Activated naive CD8-positive, alpha-beta T cell treated with anti-CD3 and anti-CD28 coated beads, Interleukin-2, amount 50 U/mL, for 24 hours (primary cell): ENCODE data around the gene TMTC2.

Experiments
- ATAC-seq: fragments of 150-1000 bp; cut with Tn5 transposase; one replicate; pipeline ENCODE4 v1.10.0; 2021
- DNase-seq: peaks from one replicate; pipeline ENCODE4 v3.0.0; 2021
- H3K27ac Mint-ChIP-seq: one replicate; pipeline ENCODE4 v1.8.0; 2021; ENCODE audit warnings: mild to moderate bottlenecking, mixed read lengths
- H3K27me3 Mint-ChIP-seq: one replicate; pipeline ENCODE4 v1.8.0; 2021; ENCODE audit warnings: mixed read lengths
- H3K36me3 Mint-ChIP-seq: one replicate; pipeline ENCODE4 v1.8.0; 2021; ENCODE audit warnings: low read depth, mixed read lengths
- H3K4me1 Mint-ChIP-seq: one replicate; pipeline ENCODE4 v1.8.0; 2021; ENCODE audit warnings: mixed read lengths
- H3K4me3 Mint-ChIP-seq: one replicate; pipeline ENCODE4 v1.8.0; 2021; ENCODE audit warnings: mild to moderate bottlenecking, moderate library complexity, mixed read lengths
- H3K9me3 Mint-ChIP-seq: one replicate; pipeline ENCODE4 v1.8.0; 2021; ENCODE audit warnings: mixed read lengths

Gene TMTC2

DNA sequence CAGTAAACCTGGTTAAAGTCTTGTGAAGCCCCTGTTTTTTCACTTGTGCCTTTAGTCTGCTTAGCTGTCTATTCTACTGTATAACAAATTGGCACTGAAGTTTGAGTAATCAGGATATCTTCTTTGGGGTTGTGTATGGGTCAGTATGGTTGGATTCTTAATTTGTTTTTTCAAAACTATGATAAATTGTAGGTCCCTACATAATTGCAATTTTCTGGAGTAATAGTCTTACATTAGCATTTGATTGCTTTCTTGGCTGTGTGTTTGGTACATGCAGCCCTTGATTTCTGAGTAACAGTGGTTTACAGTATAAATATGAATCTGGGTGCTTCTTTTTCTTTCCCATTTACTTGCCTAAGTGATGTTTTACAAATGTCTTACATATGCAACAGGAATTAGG lies 186.6 kb downstream of the TMTC2 start:
- no peaks in the 10 kb centered on the region for H3K9me3 Mint-ChIP-seq
- DNase-seq (no peak), ATAC-seq (no peak)
- no peaks in the 10 kb centered on the region for H3K27me3 Mint-ChIP-seq
- no peak overlapping the region for H3K4me3 Mint-ChIP-seq
- no peak overlapping the region for H3K27ac Mint-ChIP-seq
- H3K36me3 Mint-ChIP-seq = no peaks in the 10 kb centered on the region
- H3K4me1 Mint-ChIP-seq = peaks cover 4% of the 10 kb centered on the region

GRCh38 chr12:82873951-82874350 lies 187.2 kb downstream of the TMTC2 start:
- H3K27ac Mint-ChIP-seq = no peak overlapping the region
- H3K9me3 Mint-ChIP-seq = no peaks in the 10 kb centered on the region
- no peaks in the 10 kb centered on the region for H3K36me3 Mint-ChIP-seq
- peaks cover 4% of the 10 kb centered on the region for H3K4me1 Mint-ChIP-seq
- H3K4me3 Mint-ChIP-seq = no peak overlapping the region
- ATAC-seq (no peak), DNase-seq (no peak)
- no peaks in the 10 kb centered on the region for H3K27me3 Mint-ChIP-seq

- H3K27me3 Mint-ChIP-seq = no peaks in the 10 kb centered on the region
- H3K4me3 Mint-ChIP-seq = no peak overlapping the region
- H3K36me3 Mint-ChIP-seq = no peaks in the 10 kb centered on the region
- no peaks in the 10 kb centered on the region for H3K9me3 Mint-ChIP-seq
- DNase-seq = no peak
- ATAC-seq = no peak
- H3K4me1 Mint-ChIP-seq = peaks cover 4% of the 10 kb centered on the region
- no peak overlapping the region for H3K27ac Mint-ChIP-seq
These were observed 188.2 kb downstream of the TMTC2 start for GRCh38 chr12:82874945-82875344.

DNA sequence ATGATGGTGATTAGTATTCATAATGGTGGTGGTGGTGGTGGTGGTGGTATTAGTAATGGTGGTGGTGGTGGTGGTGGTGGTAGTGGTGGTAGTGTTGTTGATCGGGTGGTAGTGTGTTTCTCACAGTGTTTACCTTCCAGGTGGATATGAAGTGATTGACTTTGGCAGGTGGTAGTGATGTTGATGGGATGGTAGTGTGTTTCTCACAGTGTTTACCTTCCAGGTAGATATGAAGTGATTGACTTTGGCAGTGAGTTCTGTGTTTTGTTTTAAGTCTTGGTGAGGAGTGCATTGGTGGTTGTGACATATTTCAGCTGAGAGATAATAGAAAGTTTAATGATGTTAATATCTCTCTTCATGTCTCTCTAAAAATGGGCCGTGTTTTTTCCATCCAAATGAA lies 189.4 kb downstream of the TMTC2 start:
- DNase-seq = no peak
- Mint-ChIP-seq H3K27me3 (no peaks in the 10 kb centered on the region), H3K27ac (no peak overlapping the region), H3K36me3 (no peaks in the 10 kb centered on the region), H3K4me1 (peaks cover under 1% of the 10 kb centered on the region), H3K9me3 (no peaks in the 10 kb centered on the region), H3K4me3 (no peak overlapping the region)
- no peak for ATAC-seq

DNA sequence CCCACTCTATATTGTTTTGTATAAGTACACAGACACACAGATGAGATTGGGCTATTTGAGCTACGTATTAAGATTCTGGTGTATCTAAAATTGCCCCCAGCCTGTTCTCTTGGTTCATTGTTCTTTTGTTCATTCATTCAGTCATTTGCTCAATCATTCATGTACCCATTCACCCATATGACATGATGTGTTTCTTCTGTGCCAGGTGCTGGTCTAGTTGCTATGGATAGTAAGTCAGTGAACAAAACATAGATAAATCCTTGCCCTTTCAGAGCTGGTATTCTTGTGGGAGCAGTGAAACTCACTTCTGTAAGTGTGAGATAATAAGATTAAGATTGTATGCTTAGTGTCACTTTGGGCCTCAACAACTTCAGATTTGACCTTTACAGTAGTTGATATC lies 191.3 kb downstream of the TMTC2 start:
- no peak for DNase-seq
- Mint-ChIP-seq H3K27me3 (no peaks in the 10 kb centered on the region), H3K27ac (no peak overlapping the region), H3K4me1 (no peaks in the 10 kb centered on the region), H3K9me3 (no peaks in the 10 kb centered on the region), H3K36me3 (no peaks in the 10 kb centered on the region), H3K4me3 (no peak overlapping the region)
- no peak for ATAC-seq

DNA sequence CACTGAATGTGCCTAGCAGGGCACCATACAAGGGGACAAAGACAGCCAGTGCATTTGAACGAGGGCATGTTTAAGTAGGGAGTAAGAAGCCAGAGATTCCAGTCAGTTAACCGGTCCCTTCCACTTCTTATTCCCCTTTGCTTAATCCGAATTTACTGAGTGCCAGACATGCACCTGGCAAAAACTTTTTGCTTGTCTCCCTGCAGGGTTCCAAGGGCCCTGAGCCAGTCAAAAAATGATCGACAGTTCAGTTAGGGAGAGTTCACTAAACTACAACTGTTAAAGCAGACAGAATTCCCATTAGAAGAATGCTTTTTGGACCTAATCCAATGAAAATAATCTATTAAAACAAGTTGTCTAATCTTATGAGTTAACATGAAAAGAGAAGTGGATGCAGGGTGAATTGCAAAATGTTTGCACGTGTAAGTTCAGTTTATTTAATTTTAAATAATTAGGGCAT lies 193.8 kb downstream of the TMTC2 start:
- H3K9me3 Mint-ChIP-seq = no peaks in the 10 kb centered on the region
- DNase-seq (no peak), ATAC-seq (no peak)
- no peak overlapping the region for H3K27ac Mint-ChIP-seq
- H3K27me3 Mint-ChIP-seq = no peaks in the 10 kb centered on the region
- no peak overlapping the region for H3K4me3 Mint-ChIP-seq
- no peaks in the 10 kb centered on the region for H3K4me1 Mint-ChIP-seq
- no peaks in the 10 kb centered on the region for H3K36me3 Mint-ChIP-seq

DNA sequence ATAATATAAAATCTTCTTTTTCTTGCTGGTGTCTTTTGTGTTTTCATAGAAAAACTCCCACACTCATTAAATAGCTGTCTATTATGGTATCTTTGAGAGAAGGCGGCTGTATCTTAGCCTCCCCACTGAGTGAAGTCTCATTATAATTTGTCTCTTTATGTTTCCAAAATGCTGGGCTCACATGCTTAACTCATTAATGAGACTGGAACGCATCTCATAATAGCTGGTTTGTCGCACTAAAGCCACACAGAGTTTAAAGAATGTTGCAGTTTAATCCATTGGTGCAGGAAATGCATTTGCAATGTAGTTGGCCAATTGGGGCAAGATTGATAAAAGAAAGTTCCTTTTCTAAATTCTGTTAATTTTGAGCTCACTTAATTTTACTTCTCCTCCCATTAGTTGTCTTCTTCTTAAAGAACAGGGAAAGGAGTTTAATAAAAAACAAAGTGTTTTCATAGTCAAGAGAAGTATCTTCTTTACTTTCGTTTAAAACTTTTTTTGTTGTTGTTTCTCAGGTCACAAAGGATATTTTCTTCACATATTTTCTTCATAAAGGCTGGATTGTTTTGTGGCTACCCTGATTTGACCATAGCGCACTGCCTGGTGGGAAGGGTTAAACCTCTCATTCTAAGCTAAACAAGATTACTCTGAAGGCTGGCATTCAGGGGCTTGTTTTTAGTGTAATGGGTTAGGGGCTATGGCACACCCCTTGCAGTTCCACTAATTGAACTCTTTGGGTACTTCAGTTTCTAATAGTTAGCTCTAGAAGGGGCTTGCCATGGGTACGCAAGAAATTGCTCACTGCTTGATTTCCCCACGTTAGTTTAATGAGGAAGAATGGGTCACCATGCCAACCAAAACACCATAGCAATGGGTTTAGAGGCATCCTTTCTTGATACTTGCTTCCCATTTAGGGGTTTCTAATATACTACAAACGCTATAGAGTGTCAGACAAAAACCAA lies 197.0 kb downstream of the TMTC2 start:
- Mint-ChIP-seq H3K27ac (no peak overlapping the region), H3K4me3 (no peak overlapping the region), H3K9me3 (no peaks in the 10 kb centered on the region), H3K27me3 (no peaks in the 10 kb centered on the region), H3K4me1 (no peaks in the 10 kb centered on the region), H3K36me3 (no peaks in the 10 kb centered on the region)
- DNase-seq = no peak
- ATAC-seq = no peak

- Mint-ChIP-seq H3K4me1 (no peaks in the 10 kb centered on the region), H3K4me3 (no peak overlapping the region), H3K27me3 (no peaks in the 10 kb centered on the region), H3K36me3 (no peaks in the 10 kb centered on the region), H3K27ac (no peak overlapping the region), H3K9me3 (no peaks in the 10 kb centered on the region)
- no peak for DNase-seq
- no peak for ATAC-seq
These were observed 200.1 kb downstream of the TMTC2 start for GRCh38 chr12:82886671-82887340.

GRCh38 chr12:82893896-82894295 lies 207.2 kb downstream of the TMTC2 start:
- DNase-seq (no peak), ATAC-seq (no peak)
- Mint-ChIP-seq H3K27ac (no peak overlapping the region), H3K36me3 (no peaks in the 10 kb centered on the region), H3K27me3 (no peaks in the 10 kb centered on the region), H3K9me3 (no peaks in the 10 kb centered on the region), H3K4me1 (no peaks in the 10 kb centered on the region), H3K4me3 (no peak overlapping the region)

DNA sequence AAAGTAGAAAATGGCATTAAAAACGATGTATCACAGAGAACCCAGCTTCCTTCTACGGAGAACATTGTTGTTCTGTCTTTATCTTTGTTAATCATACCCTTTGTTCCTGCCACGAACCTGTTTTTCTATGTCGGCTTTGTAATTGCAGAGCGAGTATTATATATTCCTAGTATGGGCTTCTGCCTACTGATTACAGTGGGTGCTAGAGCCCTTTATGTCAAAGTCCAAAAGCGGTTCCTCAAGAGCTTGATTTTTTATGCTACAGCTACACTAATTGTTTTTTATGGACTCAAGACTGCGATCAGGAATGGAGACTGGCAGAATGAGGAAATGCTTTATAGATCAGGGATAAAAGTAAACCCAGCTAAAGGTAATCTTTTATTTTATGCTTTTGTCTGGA lies 209.6 kb downstream of the TMTC2 start:
- DNase-seq = no peak
- no peak for ATAC-seq
- Mint-ChIP-seq H3K9me3 (no peaks in the 10 kb centered on the region), H3K27ac (no peak overlapping the region), H3K27me3 (no peaks in the 10 kb centered on the region), H3K36me3 (no peaks in the 10 kb centered on the region), H3K4me1 (no peaks in the 10 kb centered on the region), H3K4me3 (no peak overlapping the region)

DNA sequence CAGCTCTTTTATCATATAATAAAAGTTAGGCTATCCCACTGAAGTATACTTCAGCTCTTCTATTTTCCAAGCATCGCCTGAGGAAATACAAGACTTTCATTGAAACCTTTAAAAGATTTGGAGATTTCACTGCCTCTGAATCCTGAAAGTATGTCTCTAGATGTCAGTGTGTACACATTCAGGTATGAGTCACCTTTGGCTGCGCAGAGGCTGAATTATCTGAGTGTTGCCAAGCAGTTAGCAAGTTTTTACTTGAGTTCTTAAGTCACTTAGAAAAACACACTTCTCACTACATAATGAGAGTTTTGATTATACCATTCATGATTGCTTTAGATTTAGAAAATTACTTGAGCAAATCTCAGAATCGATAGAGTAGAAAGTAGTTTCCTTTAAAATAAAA lies 210.3 kb downstream of the TMTC2 start:
- no peak overlapping the region for H3K4me3 Mint-ChIP-seq
- H3K9me3 Mint-ChIP-seq = no peaks in the 10 kb centered on the region
- no peaks in the 10 kb centered on the region for H3K36me3 Mint-ChIP-seq
- ATAC-seq (no peak), DNase-seq (no peak)
- no peaks in the 10 kb centered on the region for H3K27me3 Mint-ChIP-seq
- H3K27ac Mint-ChIP-seq = no peak overlapping the region
- no peaks in the 10 kb centered on the region for H3K4me1 Mint-ChIP-seq

- no peak overlapping the region for H3K27ac Mint-ChIP-seq
- DNase-seq (no peak), ATAC-seq (no peak)
- H3K4me3 Mint-ChIP-seq = no peak overlapping the region
- no peaks in the 10 kb centered on the region for H3K9me3 Mint-ChIP-seq
- H3K4me1 Mint-ChIP-seq = no peaks in the 10 kb centered on the region
- no peaks in the 10 kb centered on the region for H3K36me3 Mint-ChIP-seq
- no peaks in the 10 kb centered on the region for H3K27me3 Mint-ChIP-seq
These were observed 211.7 kb downstream of the TMTC2 start for GRCh38 chr12:82898441-82898840.

- no peak for ATAC-seq
- H3K4me1 Mint-ChIP-seq = no peaks in the 10 kb centered on the region
- no peaks in the 10 kb centered on the region for H3K9me3 Mint-ChIP-seq
- no peak overlapping the region for H3K4me3 Mint-ChIP-seq
- H3K36me3 Mint-ChIP-seq = no peaks in the 10 kb centered on the region
- no peak for DNase-seq
- no peaks in the 10 kb centered on the region for H3K27me3 Mint-ChIP-seq
- no peak overlapping the region for H3K27ac Mint-ChIP-seq
These were observed 217.6 kb downstream of the TMTC2 start for GRCh38 chr12:82904219-82904790.

GRCh38 chr12:82910246-82910893 lies 223.7 kb downstream of the TMTC2 start:
- H3K4me1 Mint-ChIP-seq = no peaks in the 10 kb centered on the region
- H3K4me3 Mint-ChIP-seq = no peak overlapping the region
- no peak for ATAC-seq
- no peaks in the 10 kb centered on the region for H3K27me3 Mint-ChIP-seq
- no peaks in the 10 kb centered on the region for H3K9me3 Mint-ChIP-seq
- H3K27ac Mint-ChIP-seq = no peak overlapping the region
- H3K36me3 Mint-ChIP-seq = no peaks in the 10 kb centered on the region
- no peak for DNase-seq
